Medulla oblongata (tissue), 1 donor: ENCODE measurements around the gene CUX1.
"Not testable (repeated sequence)": the region's sequence is repeated elsewhere in the genome, so short reads cannot be mapped to it uniquely, and the experiment has no call there.

ENCODE experiments used
- DNase-seq: peaks from one replicate; pipeline ENCODE4 v3.0.0-alpha.2; 2015; ENCODE audit errors: extremely low spot score

The CUX1 gene

GRCh38 chr7:102211590-102212550 lies 394.4 kb downstream of the CUX1 start:
- no peak for DNase-seq

- no peak for DNase-seq
Observed at GRCh38 chr7:102214477-102215072, 397.1 kb downstream of the CUX1 start.

GRCh38 chr7:102215256-102215655 lies 397.8 kb downstream of the CUX1 start:
- DNase-seq: no peak

- no peak for DNase-seq
Observed at GRCh38 chr7:102215711-102216110, 398.3 kb downstream of the CUX1 start.

GRCh38 chr7:102216573-102217314 lies 399.3 kb downstream of the CUX1 start:
- no peak for DNase-seq

- DNase-seq: no peak
Observed at GRCh38 chr7:102220229-102220850, 402.9 kb downstream of the CUX1 start.

- DNase-seq: no peak
Observed at GRCh38 chr7:102220960-102221800, 403.8 kb downstream of the CUX1 start.

- DNase-seq: no peak
Observed at GRCh38 chr7:102221961-102222360, 404.5 kb downstream of the CUX1 start.

GRCh38 chr7:102222445-102222844 lies 405.0 kb downstream of the CUX1 start:
- no peak for DNase-seq

- DNase-seq: no peak
Observed at GRCh38 chr7:102223184-102223583, 405.8 kb downstream of the CUX1 start.

GRCh38 chr7:102225025-102225424 lies 407.6 kb downstream of the CUX1 start:
- DNase-seq: no peak

- no peak for DNase-seq
Observed at GRCh38 chr7:102227371-102227770, 409.9 kb downstream of the CUX1 start.

GRCh38 chr7:102228935-102229334 lies 411.5 kb downstream of the CUX1 start:
- no peak for DNase-seq

- not testable (repeated sequence) for DNase-seq
Observed at GRCh38 chr7:102230162-102230561, 412.7 kb downstream of the CUX1 start.

- no peak for DNase-seq
Observed at GRCh38 chr7:102230593-102230992, 413.2 kb downstream of the CUX1 start.

GRCh38 chr7:102232611-102233286 lies 415.3 kb downstream of the CUX1 start:
- DNase-seq: no peak

- no peak for DNase-seq
Observed at GRCh38 chr7:102234131-102234530, 416.7 kb downstream of the CUX1 start.

- no peak for DNase-seq
Observed at GRCh38 chr7:102234801-102235550, 417.6 kb downstream of the CUX1 start.

- no peak for DNase-seq
Observed at GRCh38 chr7:102236102-102236501, 418.7 kb downstream of the CUX1 start.
